ENCODE measurements around the gene FSD1L. TPM values are rescaled to one million over a fixed set of nuclear protein-coding genes. Genes with fewer than 3 reads are reported as not detected.
"Not testable (repeated sequence)": the region's sequence is repeated elsewhere in the genome, so short reads cannot be mapped to it uniquely, and the experiment has no call there.

Gene FSD1L
- total and polyA plus RNA-seq, 2 donors (not counting 1 experiment from before 2014, with no cell fraction given) = 0.70 to 15.2 TPM

DNA sequence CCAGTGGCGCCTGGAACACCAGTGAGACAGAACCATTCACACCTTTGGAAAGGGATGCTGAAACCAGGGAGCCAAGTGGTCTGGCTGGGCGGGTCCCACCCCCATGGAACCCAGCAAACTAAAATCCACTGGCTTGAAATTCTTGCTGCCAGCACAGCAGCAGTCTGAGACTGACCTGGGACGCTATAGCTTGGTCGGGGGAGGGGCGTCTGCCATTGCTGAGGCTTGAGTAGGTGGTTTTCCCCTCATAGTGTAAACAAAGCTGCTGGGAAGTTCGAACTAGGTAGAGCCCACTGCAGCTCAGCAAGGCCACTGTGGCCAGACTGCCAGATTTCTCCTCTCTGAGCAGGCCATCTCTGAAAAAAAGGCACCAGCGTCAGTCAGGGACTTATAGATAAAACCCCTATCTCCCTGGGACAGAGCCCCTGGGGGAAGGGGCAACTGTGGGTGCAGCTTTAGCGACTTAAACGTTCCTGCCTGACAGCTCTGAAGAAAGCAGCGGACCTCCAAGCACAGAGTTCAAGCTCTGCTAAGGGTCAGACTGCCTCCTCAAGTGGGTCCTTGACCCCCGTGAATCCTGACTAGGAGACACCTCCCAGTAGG, 68.1 kb downstream of the FSD1L start:
- POLR2A ChIA-PET = no interaction called here

GRCh38 chr9:105519710-105520369, 72.0 kb downstream of the FSD1L start:
- peak overlapping the region in 3 of 5 experiments; percentile 17 to 45 (median 27) for H3K4me3 ChIP-seq (ENCODE audit: control extremely low read depth in 1 of 5, extremely low read depth in 1 of 5, insufficient read depth in 1 of 5, low read depth in 2 of 5, low read length in 4 of 5)
- H3K9me3 ChIP-seq (ENCODE audit: control extremely low read depth in 1 of 3, control insufficient read depth in 2 of 3, insufficient read depth in 1 of 3, low read length in 2 of 3); H3K36me3 ChIP-seq (replicated peaks in 1 of 2; ENCODE audit: control extremely low read depth in 1 of 2, control insufficient read depth in 1 of 2, extremely low read depth in 1 of 2, insufficient read depth in 2 of 2, low read length in 1 of 2); H3K79me2 ChIP-seq (ENCODE audit: control insufficient read depth, insufficient read depth, low read length); H3K4me1 Mint-ChIP-seq; H3K4me3 Mint-ChIP-seq; H3K4me2 ChIP-seq (replicated peaks; ENCODE audit: low read depth, low read length, poor library complexity, severe bottlenecking); CTCF ChIA-PET; H3K9ac ChIP-seq (ENCODE audit: low read length); POLR2A ChIA-PET; H3K27me3 ChIP-seq (replicated peaks in 1 of 4; ENCODE audit: control extremely low read depth in 1 of 4, control insufficient read depth in 3 of 4, insufficient read depth in 4 of 4, low read length in 3 of 4); H3K9me3 Mint-ChIP-seq (ENCODE audit: insufficient read depth); H3K27ac Mint-ChIP-seq; H4K20me1 ChIP-seq (ENCODE audit: control insufficient read depth, insufficient read depth, low read length, poor library complexity, severe bottlenecking); H2AFZ ChIP-seq (ENCODE audit: insufficient read depth, low read depth, low read length, poor library complexity, severe bottlenecking); H3K4me1 ChIP-seq (ENCODE audit: control insufficient read depth in 2 of 2, insufficient read depth in 2 of 2, low read length in 2 of 2); intact Hi-C loops (cut with micrococcal nuclease); H3K27me3 Mint-ChIP-seq: not testable (repeated sequence)
- WGBS (ENCODE audit: insufficient coverage) = 98% methylated on average over 30 of the region's 43 CpGs
- H3K27ac ChIP-seq (ENCODE audit: low read length in 2 of 2) = peak overlapping the region in 1 of 2 donors; percentile 34
- DNase-seq (peak; percentile 55), ATAC-seq (ENCODE audit: low read depth) (peak; percentile 97)

More for the DNA sequence above, 68.1 kb downstream of the FSD1L start:
- H3K27ac ChIP-seq (ENCODE audit: low read length in 2 of 2) = no peak overlapping the region
- no peaks in the 10 kb centered on the region for H3K9me3 ChIP-seq (ENCODE audit: control extremely low read depth in 1 of 3, control insufficient read depth in 2 of 3, insufficient read depth in 1 of 3, low read length in 2 of 3)
- H3K4me1 Mint-ChIP-seq = no peaks in the 10 kb centered on the region
- H3K27me3 ChIP-seq (replicated peaks in 1 of 4; ENCODE audit: control extremely low read depth in 1 of 4, control insufficient read depth in 3 of 4, insufficient read depth in 4 of 4, low read length in 3 of 4) = no peaks in the 10 kb centered on the region
- no peak overlapping the region for H3K4me3 ChIP-seq (ENCODE audit: control extremely low read depth in 1 of 5, extremely low read depth in 1 of 5, insufficient read depth in 1 of 5, low read depth in 2 of 5, low read length in 4 of 5)
- H3K27ac Mint-ChIP-seq = no peak overlapping the region
- 98% methylated on average over 11 of the region's 11 CpGs for WGBS (ENCODE audit: insufficient coverage)
- no peaks in the 10 kb centered on the region for H3K9me3 Mint-ChIP-seq (ENCODE audit: insufficient read depth)
- CTCF ChIA-PET = no interaction called here
- intact Hi-C loops (cut with micrococcal nuclease) = no loop called here
- no peaks in the 10 kb centered on the region for H3K27me3 Mint-ChIP-seq
- H4K20me1 ChIP-seq (ENCODE audit: control insufficient read depth, insufficient read depth, low read length, poor library complexity, severe bottlenecking) = no peaks in the 10 kb centered on the region
- H3K4me3 Mint-ChIP-seq = no peak overlapping the region
- no peaks in the 10 kb centered on the region for H3K36me3 ChIP-seq (replicated peaks in 1 of 2; ENCODE audit: control extremely low read depth in 1 of 2, control insufficient read depth in 1 of 2, extremely low read depth in 1 of 2, insufficient read depth in 2 of 2, low read length in 1 of 2)
- H2AFZ ChIP-seq (ENCODE audit: insufficient read depth, low read depth, low read length, poor library complexity, severe bottlenecking) = no peak overlapping the region
- ATAC-seq (ENCODE audit: low read depth) (no peak), DNase-seq (no peak)
- TF ChIP-seq, protein P1, sequence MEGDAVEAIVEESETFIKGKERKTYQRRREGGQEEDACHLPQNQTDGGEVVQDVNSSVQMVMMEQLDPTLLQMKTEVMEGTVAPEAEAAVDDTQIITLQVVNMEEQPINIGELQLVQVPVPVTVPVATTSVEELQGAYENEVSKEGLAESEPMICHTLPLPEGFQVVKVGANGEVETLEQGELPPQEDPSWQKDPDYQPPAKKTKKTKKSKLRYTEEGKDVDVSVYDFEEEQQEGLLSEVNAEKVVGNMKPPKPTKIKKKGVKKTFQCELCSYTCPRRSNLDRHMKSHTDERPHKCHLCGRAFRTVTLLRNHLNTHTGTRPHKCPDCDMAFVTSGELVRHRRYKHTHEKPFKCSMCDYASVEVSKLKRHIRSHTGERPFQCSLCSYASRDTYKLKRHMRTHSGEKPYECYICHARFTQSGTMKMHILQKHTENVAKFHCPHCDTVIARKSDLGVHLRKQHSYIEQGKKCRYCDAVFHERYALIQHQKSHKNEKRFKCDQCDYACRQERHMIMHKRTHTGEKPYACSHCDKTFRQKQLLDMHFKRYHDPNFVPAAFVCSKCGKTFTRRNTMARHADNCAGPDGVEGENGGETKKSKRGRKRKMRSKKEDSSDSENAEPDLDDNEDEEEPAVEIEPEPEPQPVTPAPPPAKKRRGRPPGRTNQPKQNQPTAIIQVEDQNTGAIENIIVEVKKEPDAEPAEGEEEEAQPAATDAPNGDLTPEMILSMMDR (IDR thresholded peaks at IDR 0.05) = no peak
- TF ChIP-seq EZH2 (IDR thresholded peaks at IDR 0.05; ENCODE audit: borderline replicate concordance, insufficient read depth, low read depth, low read length, poor library complexity, severe bottlenecking) = no peak
- H3K4me2 ChIP-seq (replicated peaks; ENCODE audit: low read depth, low read length, poor library complexity, severe bottlenecking) = no peak overlapping the region
- no peaks in the 10 kb centered on the region for H3K4me1 ChIP-seq (ENCODE audit: control insufficient read depth in 2 of 2, insufficient read depth in 2 of 2, low read length in 2 of 2)
- H3K9ac ChIP-seq (ENCODE audit: low read length) = no peak overlapping the region
- no peaks in the 10 kb centered on the region for H3K79me2 ChIP-seq (ENCODE audit: control insufficient read depth, insufficient read depth, low read length)

DNA sequence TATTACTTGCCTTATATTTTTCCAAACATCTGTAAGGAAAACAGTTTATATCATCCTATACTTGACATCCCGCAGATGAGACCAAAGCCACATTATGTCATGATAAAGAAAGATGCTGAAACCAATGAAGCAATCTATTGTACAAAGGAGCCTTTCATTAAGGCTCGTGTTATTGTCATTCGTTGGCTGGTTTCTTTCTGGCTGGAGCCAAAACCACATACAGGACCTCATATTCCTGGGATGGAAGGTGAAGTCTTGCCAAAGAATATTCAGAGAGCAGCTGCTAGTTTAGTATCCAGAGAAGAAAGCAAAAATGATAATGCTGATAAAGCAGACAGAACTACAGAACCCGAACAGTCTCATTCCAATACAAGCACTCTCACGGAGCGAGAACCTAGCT, 73.2 kb downstream of the FSD1L start:
- H3K27ac Mint-ChIP-seq; H3K4me3 ChIP-seq (ENCODE audit: control extremely low read depth in 1 of 5, extremely low read depth in 1 of 5, insufficient read depth in 1 of 5, low read depth in 2 of 5, low read length in 4 of 5); DNase-seq; H3K36me3 ChIP-seq (replicated peaks in 1 of 2; ENCODE audit: control extremely low read depth in 1 of 2, control insufficient read depth in 1 of 2, extremely low read depth in 1 of 2, insufficient read depth in 2 of 2, low read length in 1 of 2); H4K20me1 ChIP-seq (ENCODE audit: control insufficient read depth, insufficient read depth, low read length, poor library complexity, severe bottlenecking); H2AFZ ChIP-seq (ENCODE audit: insufficient read depth, low read depth, low read length, poor library complexity, severe bottlenecking); H3K79me2 ChIP-seq (ENCODE audit: control insufficient read depth, insufficient read depth, low read length); H3K4me2 ChIP-seq (replicated peaks; ENCODE audit: low read depth, low read length, poor library complexity, severe bottlenecking); H3K27ac ChIP-seq (ENCODE audit: low read length in 2 of 2); H3K4me3 Mint-ChIP-seq; H3K4me1 Mint-ChIP-seq; H3K4me1 ChIP-seq (ENCODE audit: control insufficient read depth in 2 of 2, insufficient read depth in 2 of 2, low read length in 2 of 2); H3K27me3 ChIP-seq (replicated peaks in 1 of 4; ENCODE audit: control extremely low read depth in 1 of 4, control insufficient read depth in 3 of 4, insufficient read depth in 4 of 4, low read length in 3 of 4); intact Hi-C loops (cut with micrococcal nuclease); POLR2A ChIA-PET; H3K27me3 Mint-ChIP-seq; H3K9me3 Mint-ChIP-seq (ENCODE audit: insufficient read depth); H3K9ac ChIP-seq (ENCODE audit: low read length); H3K9me3 ChIP-seq (ENCODE audit: control extremely low read depth in 1 of 3, control insufficient read depth in 2 of 3, insufficient read depth in 1 of 3, low read length in 2 of 3); ATAC-seq (ENCODE audit: low read depth); CTCF ChIA-PET: not testable (repeated sequence)
- WGBS (ENCODE audit: insufficient coverage) = no CpG with 5 or more reads among the region's 6 CpGs
